Measurements from ENCODE around the gene TSPYL1. TPM values are rescaled to one million over a fixed set of nuclear protein-coding genes. Genes with fewer than 3 reads are reported as not detected.
A peak's percentile ranks its signal among the peaks of the same experiment; 100 is the strongest.

The TSPYL1 gene
- total RNA-seq, 4 donors from 2014 or later: 17.4 to 94.9 (median 57.7) TPM

GRCh38 chr6:116280933-116281316, 1.2 kb upstream of the TSPYL1 start:
- peak overlapping the region; percentile 99 for H3K27ac ChIP-seq
- H3K4me3 ChIP-seq: peak overlapping the region in 1 of 2 donors; percentile 89
- no peak for DNase-seq
- H3K27me3 ChIP-seq: no peaks in the 10 kb centered on the region
- H3K9me3 ChIP-seq: no peaks in the 10 kb centered on the region
- H3K4me1 ChIP-seq: peaks cover 5% of the 10 kb centered on the region in 2 donors
- intact Hi-C loops (cut with DNase I; ENCODE audit: low total_unique reads): no loop called here
- H3K36me3 ChIP-seq: no peaks in the 10 kb centered on the region
- TF ChIP-seq POLR2A (IDR thresholded peaks at IDR 0.05) (no peak), CTCF (IDR thresholded peaks at IDR 0.05) (no peak)

- Histone ChIP-seq H3K4me3 (peak overlapping the region; percentile 89 to 90), H3K27me3 (no peaks in the 10 kb centered on the region), H3K27ac (peak overlapping the region; percentile 99), H3K9me3 (no peaks in the 10 kb centered on the region), H3K36me3 (no peaks in the 10 kb centered on the region), H3K4me1 (peaks cover 5% of the 10 kb centered on the region in 2 donors)
- intact Hi-C loops (cut with DNase I; ENCODE audit: low total_unique reads): no loop called here
- TF ChIP-seq POLR2A (IDR thresholded peaks at IDR 0.05) (no peak), CTCF (IDR thresholded peaks at IDR 0.05) (no peak)
- no peak for DNase-seq
These were observed 617 bp upstream of the TSPYL1 start for GRCh38 chr6:116280161-116280932.

GRCh38 chr6:116278854-116279231, 887 bp downstream of the TSPYL1 start:
- peak; percentile 58 to 71 for DNase-seq
- H3K27ac ChIP-seq: peak overlapping the region; percentile 99
- peaks cover 5 to 11% of the 10 kb centered on the region in 2 donors for H3K4me1 ChIP-seq
- no peaks in the 10 kb centered on the region for H3K36me3 ChIP-seq
- intact Hi-C loops (cut with DNase I; ENCODE audit: low total_unique reads): no loop called here
- H3K4me3 ChIP-seq: peak overlapping the region; percentile 89 to 90
- no peaks in the 10 kb centered on the region for H3K27me3 ChIP-seq
- TF ChIP-seq POLR2A (IDR thresholded peaks at IDR 0.05) (no peak), CTCF (IDR thresholded peaks at IDR 0.05) (no peak)
- H3K9me3 ChIP-seq: no peaks in the 10 kb centered on the region

- DNase-seq: no peak
These were observed 1.3 kb downstream of the TSPYL1 start for GRCh38 chr6:116278481-116278829.

GRCh38 chr6:116277124-116277523, 2.6 kb downstream of the TSPYL1 start:
- DNase-seq: no peak
- Histone ChIP-seq H3K27me3 (no peaks in the 10 kb centered on the region), H3K27ac (peak overlapping the region; percentile 1 to 99), H3K4me3 (peak overlapping the region; percentile 21 to 89), H3K4me1 (peaks cover 5 to 11% of the 10 kb centered on the region in 2 donors), H3K9me3 (no peaks in the 10 kb centered on the region), H3K36me3 (no peaks in the 10 kb centered on the region)
- intact Hi-C loops (cut with DNase I; ENCODE audit: low total_unique reads): no loop called here
- TF ChIP-seq CTCF (IDR thresholded peaks at IDR 0.05): no peak
- no peak for TF ChIP-seq POLR2A (IDR thresholded peaks at IDR 0.05)

More at GRCh38 chr6:116278481-116278829, 1.3 kb downstream of the TSPYL1 start:
- Histone ChIP-seq H3K36me3 (no peaks in the 10 kb centered on the region), H3K4me1 (peaks cover 5 to 11% of the 10 kb centered on the region in 2 donors), H3K27me3 (no peaks in the 10 kb centered on the region), H3K27ac (peak overlapping the region; percentile 99), H3K4me3 (peak overlapping the region; percentile 89 to 90), H3K9me3 (no peaks in the 10 kb centered on the region)
- intact Hi-C loops (cut with DNase I; ENCODE audit: low total_unique reads): no loop called here
- no peak for TF ChIP-seq POLR2A (IDR thresholded peaks at IDR 0.05)

All from uterus (tissue), 4 donors.